ENCODE data around the gene DIO3. TPM values are rescaled to one million over a fixed set of nuclear protein-coding genes. Genes with fewer than 3 reads are reported as not detected.

Gene DIO3
- total RNA-seq, 1 donor from 2014 or later: not detected

GRCh38 chr14:101583715-101584054 lies 22.4 kb downstream of the DIO3 start:
- DNase-seq (ENCODE audit: low read depth) (no peak), FAIRE-seq (no peak)
- TF ChIP-seq CTCF (IDR thresholded peaks at IDR 0.05; ENCODE audit: insufficient read depth, low read length, severe bottlenecking): no peak
- Histone ChIP-seq H3K4me3 (ENCODE audit: low read depth, low read length) (no peak overlapping the region), H3K27me3 (ENCODE audit: control insufficient read depth, insufficient read depth, low read length) (no peaks in the 10 kb centered on the region), H3K36me3 (ENCODE audit: control insufficient read depth, insufficient read depth, low read length) (no peaks in the 10 kb centered on the region)

- TF ChIP-seq CTCF (IDR thresholded peaks at IDR 0.05; ENCODE audit: insufficient read depth, low read length, severe bottlenecking): no peak
- H3K36me3 ChIP-seq (ENCODE audit: control insufficient read depth, insufficient read depth, low read length): no peaks in the 10 kb centered on the region
- H3K27me3 ChIP-seq (ENCODE audit: control insufficient read depth, insufficient read depth, low read length): no peaks in the 10 kb centered on the region
- FAIRE-seq: no peak
- no peak overlapping the region for H3K4me3 ChIP-seq (ENCODE audit: low read depth, low read length)
- no peak for DNase-seq (ENCODE audit: low read depth)
These were observed 23.0 kb downstream of the DIO3 start for GRCh38 chr14:101584055-101584859.

DNA sequence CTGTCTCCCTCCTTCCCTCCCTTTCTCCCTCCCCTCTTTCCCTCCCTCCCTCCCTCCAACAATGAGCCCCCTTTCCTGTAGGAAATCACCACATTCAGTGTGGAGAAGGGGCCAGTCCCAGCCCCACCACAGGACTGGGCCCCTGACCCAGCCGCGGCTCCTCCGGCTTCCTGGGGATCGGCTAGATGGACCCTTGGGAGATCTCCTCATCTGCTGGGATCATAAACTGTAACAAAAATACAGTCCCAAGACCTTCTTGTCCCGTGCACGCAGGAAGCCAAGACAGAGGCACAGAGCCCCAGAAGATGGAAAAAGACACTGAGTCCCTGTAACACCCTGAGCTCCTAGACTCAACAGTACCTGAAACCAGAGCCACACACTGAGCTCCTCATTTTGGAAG lies 23.9 kb downstream of the DIO3 start:
- no peak for FAIRE-seq
- Histone ChIP-seq H3K27me3 (ENCODE audit: control insufficient read depth, insufficient read depth, low read length) (no peaks in the 10 kb centered on the region), H3K4me3 (ENCODE audit: low read depth, low read length) (no peak overlapping the region), H3K36me3 (ENCODE audit: control insufficient read depth, insufficient read depth, low read length) (no peaks in the 10 kb centered on the region)
- TF ChIP-seq CTCF (IDR thresholded peaks at IDR 0.05; ENCODE audit: insufficient read depth, low read length, severe bottlenecking): no peak
- no peak for DNase-seq (ENCODE audit: low read depth)

GRCh38 chr14:101586531-101587430 lies 25.5 kb downstream of the DIO3 start:
- Histone ChIP-seq H3K27me3 (ENCODE audit: control insufficient read depth, insufficient read depth, low read length) (no peaks in the 10 kb centered on the region), H3K4me3 (ENCODE audit: low read depth, low read length) (no peak overlapping the region), H3K36me3 (ENCODE audit: control insufficient read depth, insufficient read depth, low read length) (no peaks in the 10 kb centered on the region)
- DNase-seq (ENCODE audit: low read depth) (no peak), FAIRE-seq (no peak)
- no peak for TF ChIP-seq CTCF (IDR thresholded peaks at IDR 0.05; ENCODE audit: insufficient read depth, low read length, severe bottlenecking)

- no peak for TF ChIP-seq CTCF (IDR thresholded peaks at IDR 0.05; ENCODE audit: insufficient read depth, low read length, severe bottlenecking)
- FAIRE-seq (no peak), DNase-seq (ENCODE audit: low read depth) (no peak)
- Histone ChIP-seq H3K27me3 (ENCODE audit: control insufficient read depth, insufficient read depth, low read length) (no peaks in the 10 kb centered on the region), H3K4me3 (ENCODE audit: low read depth, low read length) (no peak overlapping the region), H3K36me3 (ENCODE audit: control insufficient read depth, insufficient read depth, low read length) (no peaks in the 10 kb centered on the region)
These were observed 26.2 kb downstream of the DIO3 start for GRCh38 chr14:101587441-101587911.
